ENCODE measurements around the gene IRAK1.
A peak's percentile ranks its signal among the peaks of the same experiment; 100 is the strongest.

The IRAK1 gene

GRCh38 chrX:153969904-153970356 is 49.8 kb downstream of the IRAK1 start:
- no peak for DNase-seq

GRCh38 chrX:153969125-153969903 is 50.4 kb downstream of the IRAK1 start:
- peak; percentile 26 for DNase-seq

DNA sequence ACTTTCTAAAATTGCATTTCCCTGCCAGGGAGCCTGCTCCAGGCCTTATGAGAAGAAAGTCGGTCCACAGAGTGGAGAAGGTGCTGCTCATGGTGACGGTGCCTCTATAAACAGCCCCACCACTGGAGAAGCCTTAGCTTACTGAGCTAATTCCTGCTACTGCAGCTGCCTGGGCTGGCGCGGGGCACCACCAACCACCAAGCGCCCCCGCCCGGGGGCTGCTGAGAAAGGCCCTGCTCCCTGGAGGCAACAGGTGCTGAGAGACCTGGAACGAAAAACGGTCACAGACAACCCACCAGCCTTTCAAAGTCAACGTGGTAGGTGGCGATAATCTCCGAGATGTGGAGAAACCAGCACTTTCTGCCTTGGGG is 51.0 kb downstream of the IRAK1 start:
- peak; percentile 45 for DNase-seq

DNA sequence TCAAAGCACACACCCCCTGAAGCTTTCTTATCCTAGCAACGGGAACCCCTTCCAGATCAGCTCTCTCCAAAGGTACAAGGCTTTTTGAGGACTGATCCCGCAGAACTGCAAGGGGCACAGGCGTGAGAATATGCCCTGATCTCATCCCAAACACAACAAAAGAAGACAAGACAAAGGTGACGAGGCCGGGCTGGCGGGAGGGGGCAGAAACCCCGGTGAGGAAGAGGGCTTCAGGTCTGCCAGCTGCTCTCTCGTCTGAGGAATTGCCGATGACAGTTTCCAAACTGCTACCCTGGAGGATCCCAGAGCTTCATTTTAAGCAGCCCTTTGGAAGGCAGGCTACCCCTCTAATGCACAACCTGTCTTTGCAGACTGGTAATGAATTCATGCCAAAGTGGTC is 51.4 kb downstream of the IRAK1 start:
- peak; percentile 11 for DNase-seq

DNA sequence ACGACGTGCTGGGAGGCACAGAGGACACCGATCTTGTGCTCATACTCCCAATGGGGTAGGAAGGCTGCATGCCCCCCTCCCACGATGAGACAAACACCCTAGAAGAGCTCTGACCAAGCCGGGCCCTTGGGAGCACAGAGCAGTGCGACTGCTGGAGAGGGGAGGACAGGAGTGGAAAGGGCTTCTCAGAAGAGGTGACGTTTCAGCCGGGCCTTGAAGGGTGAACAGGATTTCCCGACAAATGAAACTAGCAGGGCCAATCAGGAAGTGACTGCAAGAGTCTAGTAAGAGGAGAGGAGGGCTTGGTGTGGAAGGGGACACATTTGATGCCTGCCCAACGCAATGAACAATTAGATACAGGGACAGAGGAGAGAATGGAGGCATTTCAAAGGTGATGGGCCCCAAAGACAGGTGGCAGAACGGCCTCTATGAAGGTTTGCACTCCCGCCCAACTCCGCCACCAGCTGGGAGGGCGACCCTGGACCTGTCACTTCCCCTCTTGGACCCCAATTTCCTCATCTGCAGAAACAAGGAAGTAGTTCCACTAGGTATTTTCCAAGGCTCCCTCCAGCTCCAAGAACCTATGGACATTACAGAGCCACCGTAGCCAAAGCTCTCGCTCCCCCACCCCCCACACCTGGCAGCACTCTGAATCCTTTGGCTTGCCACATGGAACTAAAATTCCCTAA is 52.0 kb downstream of the IRAK1 start:
- peak; percentile 22 for DNase-seq

DNA sequence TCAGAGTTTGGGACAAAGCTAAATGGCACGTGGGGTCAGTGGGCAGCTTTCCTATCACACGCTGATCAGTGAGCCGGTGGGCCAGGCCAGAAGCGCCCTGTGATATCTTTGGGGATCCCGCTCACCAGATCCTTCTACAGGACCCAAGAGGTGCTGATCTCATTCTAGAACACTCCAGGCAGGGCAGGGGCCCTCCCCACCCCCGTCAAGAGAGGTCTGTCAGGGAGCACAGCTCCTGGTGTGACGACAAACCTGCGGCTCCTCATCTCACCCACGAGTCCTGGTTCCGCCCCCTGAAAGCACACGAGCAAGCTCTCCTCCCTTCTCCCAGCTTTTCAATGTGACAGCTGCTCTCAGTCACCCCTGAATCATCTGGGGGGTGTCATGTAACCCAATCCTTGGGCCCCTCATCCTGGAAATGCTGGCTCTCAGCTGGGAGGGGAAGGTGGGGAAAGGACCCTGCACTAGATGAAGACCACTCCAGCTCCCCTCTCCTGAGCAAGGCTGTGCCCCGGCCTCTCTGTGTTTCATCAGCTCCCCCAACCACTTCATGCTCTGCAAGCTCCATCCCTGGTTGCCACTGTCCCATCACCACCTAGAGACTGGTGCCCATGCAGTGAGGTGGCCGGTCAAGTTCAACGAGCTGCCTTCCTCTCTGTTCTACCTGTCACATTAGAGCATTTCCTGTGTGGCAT is 52.7 kb downstream of the IRAK1 start:
- DNase-seq: no peak

DNA sequence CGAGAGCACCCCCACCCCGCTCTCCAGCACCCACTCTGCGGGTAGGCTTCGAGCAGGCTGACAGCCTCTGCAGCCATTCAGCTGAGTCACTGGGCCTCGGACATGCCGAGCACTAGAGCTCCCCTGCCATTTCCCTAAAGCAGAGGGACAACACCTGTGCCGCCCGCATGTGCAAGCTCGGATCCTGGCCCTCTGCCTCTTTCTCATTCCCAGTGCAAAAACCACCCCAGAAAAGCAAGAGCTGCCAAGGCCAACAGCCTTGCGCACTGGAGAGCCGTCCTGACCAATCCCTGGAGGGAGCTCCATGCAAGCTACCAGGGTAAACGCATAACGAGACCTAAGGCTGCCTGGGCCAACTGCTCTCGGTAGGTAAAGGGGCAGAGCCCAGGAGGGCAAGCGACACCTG is 53.4 kb downstream of the IRAK1 start:
- DNase-seq: no peak

DNA sequence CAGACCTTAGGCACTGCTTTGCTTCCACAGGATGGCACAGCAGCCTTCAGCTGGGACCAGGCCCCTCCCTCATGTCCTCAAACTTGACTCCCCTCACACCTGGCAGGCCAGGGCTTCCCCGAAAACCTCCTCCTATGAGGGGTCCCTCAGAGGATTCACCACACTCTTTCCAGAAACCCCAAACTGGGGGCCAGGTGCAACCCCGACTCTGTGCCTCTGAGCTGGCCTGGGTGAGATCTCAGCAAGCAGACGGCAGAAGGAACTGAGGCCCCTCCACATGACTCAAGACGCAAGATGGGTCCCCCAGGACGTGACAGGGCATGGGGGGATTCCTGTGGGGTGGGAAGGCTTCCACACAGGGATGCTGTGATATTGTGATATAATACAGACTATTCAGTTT is 54.3 kb downstream of the IRAK1 start:
- no peak for DNase-seq

DNA sequence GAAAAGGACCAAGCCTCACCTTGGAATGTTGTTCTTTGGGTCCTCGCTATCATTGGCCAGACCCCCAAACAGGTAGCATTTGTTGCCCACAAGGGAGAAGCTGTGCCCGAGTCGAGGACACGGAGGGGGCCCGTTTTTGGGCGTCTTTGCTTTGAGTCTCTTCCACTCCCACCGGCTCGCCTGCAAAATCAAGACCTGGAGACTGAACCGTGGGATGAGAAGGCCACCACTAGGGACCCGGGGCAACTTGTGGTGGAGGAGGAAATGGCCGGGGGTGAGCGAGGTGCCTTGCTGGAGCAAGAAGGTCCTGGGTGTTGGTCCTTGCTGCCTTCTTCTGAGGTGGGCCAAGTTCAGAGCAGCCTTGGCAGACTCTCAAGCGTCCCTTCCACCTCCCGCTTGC is 55.6 kb downstream of the IRAK1 start:
- no peak for DNase-seq

DNA sequence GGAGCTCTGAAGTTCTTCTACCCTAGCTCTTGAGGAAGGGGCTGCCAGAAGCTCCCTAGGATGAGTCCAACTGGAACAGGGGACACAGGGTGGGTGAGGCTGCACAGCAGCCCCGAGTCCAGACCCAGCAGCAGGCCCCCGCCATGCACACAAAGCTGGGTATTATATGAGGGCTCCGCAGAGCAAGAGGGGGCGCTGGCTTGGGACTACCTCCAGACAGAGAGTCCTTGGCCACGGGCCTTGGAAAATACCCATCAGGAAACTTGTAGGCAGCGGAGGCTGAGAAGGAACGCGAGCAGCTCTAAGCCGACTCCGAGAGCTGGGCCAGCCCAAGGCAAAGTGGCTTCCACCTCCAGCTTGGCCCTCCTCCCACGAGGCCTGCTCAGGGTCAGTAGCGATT is 56.2 kb downstream of the IRAK1 start:
- no peak for DNase-seq

GRCh38 chrX:153961292-153961691 is 58.4 kb downstream of the IRAK1 start:
- DNase-seq: no peak

- DNase-seq: no peak
These were observed 58.9 kb downstream of the IRAK1 start for GRCh38 chrX:153960786-153961185.
